ENCODE results near the gene ADAT2. TPM values are rescaled to one million over a fixed set of nuclear protein-coding genes. Genes with fewer than 3 reads are reported as not detected.

ADAT2 gene
- total and polyA plus RNA-seq, 10 of the 15 experiments (the other 5 are each of a cell fraction or from before 2014, with no cell fraction given) = 7.8 to 38.6 (median 17.3) TPM

DNA sequence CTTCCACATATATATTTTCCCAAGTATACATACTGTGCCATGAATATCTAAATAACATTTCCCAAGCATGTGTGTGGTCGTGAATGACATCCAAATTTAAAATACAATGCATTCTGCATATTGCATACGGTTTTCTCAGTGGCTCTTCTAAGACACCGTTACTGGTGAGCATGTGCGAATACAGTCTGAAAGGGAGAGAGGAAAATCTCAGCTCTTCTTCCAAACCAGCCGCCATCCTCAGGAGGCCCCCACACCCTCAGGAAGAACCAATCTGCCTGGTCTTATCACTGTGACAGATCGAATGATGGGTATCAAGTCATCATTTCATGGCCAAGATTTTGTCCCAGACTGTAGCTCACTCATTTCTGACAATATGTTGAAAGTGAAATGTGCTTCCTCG lies 50.7 kb downstream of the ADAT2 start (continued):
- TF ChIP-seq, protein P1, sequence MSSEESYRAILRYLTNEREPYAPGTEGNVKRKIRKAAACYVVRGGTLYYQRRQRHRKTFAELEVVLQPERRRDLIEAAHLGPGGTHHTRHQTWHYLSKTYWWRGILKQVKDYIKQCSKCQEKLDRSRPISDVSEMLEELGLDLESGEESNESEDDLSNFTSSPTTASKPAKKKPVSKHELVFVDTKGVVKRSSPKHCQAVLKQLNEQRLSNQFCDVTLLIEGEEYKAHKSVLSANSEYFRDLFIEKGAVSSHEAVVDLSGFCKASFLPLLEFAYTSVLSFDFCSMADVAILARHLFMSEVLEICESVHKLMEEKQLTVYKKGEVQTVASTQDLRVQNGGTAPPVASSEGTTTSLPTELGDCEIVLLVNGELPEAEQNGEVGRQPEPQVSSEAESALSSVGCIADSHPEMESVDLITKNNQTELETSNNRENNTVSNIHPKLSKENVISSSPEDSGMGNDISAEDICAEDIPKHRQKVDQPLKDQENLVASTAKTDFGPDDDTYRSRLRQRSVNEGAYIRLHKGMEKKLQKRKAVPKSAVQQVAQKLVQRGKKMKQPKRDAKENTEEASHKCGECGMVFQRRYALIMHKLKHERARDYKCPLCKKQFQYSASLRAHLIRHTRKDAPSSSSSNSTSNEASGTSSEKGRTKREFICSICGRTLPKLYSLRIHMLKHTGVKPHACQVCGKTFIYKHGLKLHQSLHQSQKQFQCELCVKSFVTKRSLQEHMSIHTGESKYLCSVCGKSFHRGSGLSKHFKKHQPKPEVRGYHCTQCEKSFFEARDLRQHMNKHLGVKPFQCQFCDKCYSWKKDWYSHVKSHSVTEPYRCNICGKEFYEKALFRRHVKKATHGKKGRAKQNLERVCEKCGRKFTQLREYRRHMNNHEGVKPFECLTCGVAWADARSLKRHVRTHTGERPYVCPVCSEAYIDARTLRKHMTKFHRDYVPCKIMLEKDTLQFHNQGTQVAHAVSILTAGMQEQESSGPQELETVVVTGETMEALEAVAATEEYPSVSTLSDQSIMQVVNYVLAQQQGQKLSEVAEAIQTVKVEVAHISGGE (CRISPR knock-in tag; IDR thresholded peaks at IDR 0.05) = no peak

DNA sequence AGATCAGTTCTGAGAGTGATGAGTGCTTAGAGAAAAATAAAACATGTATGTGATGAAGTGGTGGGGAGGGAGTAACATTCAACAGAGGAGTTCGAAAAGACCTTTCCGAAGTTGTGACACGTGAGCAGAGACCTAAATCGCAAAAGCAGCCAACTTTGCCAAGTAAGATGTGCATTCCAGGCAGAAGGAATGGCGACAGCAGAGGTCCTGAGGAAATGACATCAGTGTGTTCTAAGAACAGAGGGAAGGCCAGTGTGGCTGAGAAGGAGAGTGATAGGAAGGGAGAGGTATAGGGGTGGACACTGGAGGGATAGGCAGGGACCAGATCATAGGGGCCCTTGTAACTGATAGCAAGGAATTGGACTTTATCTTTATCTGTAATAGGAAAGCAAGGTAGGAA lies 51.3 kb downstream of the ADAT2 start:
- Histone ChIP-seq H2AFZ (ENCODE audit: control insufficient read depth, low read depth, low read length) (no peak overlapping the region), H3K36me3 (ENCODE audit: control insufficient read depth in 2 of 2, insufficient read depth in 2 of 2, low read length in 1 of 2) (no peaks in the 10 kb centered on the region), H3K4me1 (ENCODE audit: control insufficient read depth, insufficient read depth, low read length) (peaks cover 4% of the 10 kb centered on the region; the same call in 1 of the 2 replicates), H3K4me3 (no peak overlapping the region), H4K20me1 (ENCODE audit: control insufficient read depth, insufficient read depth) (no peaks in the 10 kb centered on the region), H3K4me2 (ENCODE audit: control insufficient read depth, insufficient read depth) (no peak overlapping the region), H3K9me3 (replicated peaks; ENCODE audit: control insufficient read depth, insufficient read depth, low read length) (no peaks in the 10 kb centered on the region), H3K27ac (ENCODE audit: control insufficient read depth, insufficient read depth) (no peak overlapping the region), H3K9ac (ENCODE audit: control insufficient read depth, insufficient read depth, low read length) (no peak overlapping the region), H3K79me2 (ENCODE audit: control insufficient read depth, insufficient read depth, low read length) (no peaks in the 10 kb centered on the region), H3K27me3 (replicated peaks in 1 of 2; ENCODE audit: control insufficient read depth in 2 of 2, insufficient read depth in 2 of 2, low read length in 1 of 2) (no peaks in the 10 kb centered on the region)
- CTCF ChIA-PET = no interaction called here
- SMC1A ChIA-PET (ENCODE audit: uncharacterized antibody, unreplicated experiment) = no interaction called here
- TF ChIP-seq, protein P2, sequence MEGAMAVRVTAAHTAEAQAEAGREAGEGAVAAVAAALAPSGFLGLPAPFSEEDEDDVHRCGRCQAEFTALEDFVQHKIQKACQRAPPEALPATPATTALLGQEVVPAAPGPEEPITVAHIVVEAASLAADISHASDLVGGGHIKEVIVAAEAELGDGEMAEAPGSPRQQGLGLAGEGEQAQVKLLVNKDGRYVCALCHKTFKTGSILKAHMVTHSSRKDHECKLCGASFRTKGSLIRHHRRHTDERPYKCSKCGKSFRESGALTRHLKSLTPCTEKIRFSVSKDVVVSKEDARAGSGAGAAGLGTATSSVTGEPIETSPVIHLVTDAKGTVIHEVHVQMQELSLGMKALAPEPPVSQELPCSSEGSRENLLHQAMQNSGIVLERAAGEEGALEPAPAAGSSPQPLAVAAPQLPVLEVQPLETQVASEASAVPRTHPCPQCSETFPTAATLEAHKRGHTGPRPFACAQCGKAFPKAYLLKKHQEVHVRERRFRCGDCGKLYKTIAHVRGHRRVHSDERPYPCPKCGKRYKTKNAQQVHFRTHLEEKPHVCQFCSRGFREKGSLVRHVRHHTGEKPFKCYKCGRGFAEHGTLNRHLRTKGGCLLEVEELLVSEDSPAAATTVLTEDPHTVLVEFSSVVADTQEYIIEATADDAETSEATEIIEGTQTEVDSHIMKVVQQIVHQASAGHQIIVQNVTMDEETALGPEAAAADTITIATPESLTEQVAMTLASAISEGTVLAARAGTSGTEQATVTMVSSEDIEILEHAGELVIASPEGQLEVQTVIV (IDR thresholded peaks at IDR 0.05; ENCODE audit: borderline replicate concordance, partially characterized antibody) = no peak
- TF ChIP-seq, protein P3, sequence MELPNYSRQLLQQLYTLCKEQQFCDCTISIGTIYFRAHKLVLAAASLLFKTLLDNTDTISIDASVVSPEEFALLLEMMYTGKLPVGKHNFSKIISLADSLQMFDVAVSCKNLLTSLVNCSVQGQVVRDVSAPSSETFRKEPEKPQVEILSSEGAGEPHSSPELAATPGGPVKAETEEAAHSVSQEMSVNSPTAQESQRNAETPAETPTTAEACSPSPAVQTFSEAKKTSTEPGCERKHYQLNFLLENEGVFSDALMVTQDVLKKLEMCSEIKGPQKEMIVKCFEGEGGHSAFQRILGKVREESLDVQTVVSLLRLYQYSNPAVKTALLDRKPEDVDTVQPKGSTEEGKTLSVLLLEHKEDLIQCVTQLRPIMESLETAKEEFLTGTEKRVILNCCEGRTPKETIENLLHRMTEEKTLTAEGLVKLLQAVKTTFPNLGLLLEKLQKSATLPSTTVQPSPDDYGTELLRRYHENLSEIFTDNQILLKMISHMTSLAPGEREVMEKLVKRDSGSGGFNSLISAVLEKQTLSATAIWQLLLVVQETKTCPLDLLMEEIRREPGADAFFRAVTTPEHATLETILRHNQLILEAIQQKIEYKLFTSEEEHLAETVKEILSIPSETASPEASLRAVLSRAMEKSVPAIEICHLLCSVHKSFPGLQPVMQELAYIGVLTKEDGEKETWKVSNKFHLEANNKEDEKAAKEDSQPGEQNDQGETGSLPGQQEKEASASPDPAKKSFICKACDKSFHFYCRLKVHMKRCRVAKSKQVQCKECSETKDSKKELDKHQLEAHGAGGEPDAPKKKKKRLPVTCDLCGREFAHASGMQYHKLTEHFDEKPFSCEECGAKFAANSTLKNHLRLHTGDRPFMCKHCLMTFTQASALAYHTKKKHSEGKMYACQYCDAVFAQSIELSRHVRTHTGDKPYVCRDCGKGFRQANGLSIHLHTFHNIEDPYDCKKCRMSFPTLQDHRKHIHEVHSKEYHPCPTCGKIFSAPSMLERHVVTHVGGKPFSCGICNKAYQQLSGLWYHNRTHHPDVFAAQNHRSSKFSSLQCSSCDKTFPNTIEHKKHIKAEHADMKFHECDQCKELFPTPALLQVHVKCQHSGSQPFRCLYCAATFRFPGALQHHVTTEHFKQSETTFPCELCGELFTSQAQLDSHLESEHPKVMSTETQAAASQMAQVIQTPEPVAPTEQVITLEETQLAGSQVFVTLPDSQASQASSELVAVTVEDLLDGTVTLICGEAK (IDR thresholded peaks at IDR 0.05; ENCODE audit: borderline replicate concordance) = no peak
- TF ChIP-seq TBL1XR1 (IDR thresholded peaks at IDR 0.05; ENCODE audit: low read depth, low read length) (no peak), STAT1 (conservative IDR thresholded peaks at IDR 0.05) (no peak), SMARCA5 (IDR thresholded peaks at IDR 0.05) (no peak)
- in situ Hi-C loops (cut with MboI) = no loop called here
- intact Hi-C loops (cut with micrococcal nuclease; ENCODE audit: unreplicated experiment) = no loop called here
- BruUV-seq (replicated peaks) = no TSS peak
- POLR2A ChIA-PET = no interaction called here
- no peak for ATAC-seq
- FAIRE-seq = no peak
- 88% methylated on average over 5 of the region's 5 CpGs for WGBS (ENCODE audit: insufficient coverage, insufficient replicate concordance, low lambda C conversion rate, missing lambda C conversion rate)
- DNase-seq (ENCODE audit: low read depth, low spot score) = no peak
- RAD21 ChIA-PET (ENCODE audit: unreplicated experiment) = no interaction called here

Measured in GM12878 (cell line).